Psoas muscle (tissue), 8 donors: ENCODE data around the gene RHOT2. TPM values are rescaled to one million over a fixed set of nuclear protein-coding genes. Genes with fewer than 3 reads are reported as not detected.

ENCODE experiments used
- ATAC-seq, 4 donors: fragments of 200-7000 bp; cut with Tn5 transposase; one replicate each; pipeline ENCODE4 v1.9.1; 2020; ENCODE audit warnings: moderate library complexity in 3 of 4, mild to moderate bottlenecking in 2 of 4
- DNase-seq, 2 donors: peaks; one replicate each; pipeline ENCODE4 v3.0.0-alpha.2; 2020
- H3K27ac ChIP-seq: fragments of 200-600 bp; one replicate; pipeline ENCODE4 v1.8.0; 2022
- H3K27me3 ChIP-seq, 3 donors: fragments of 200-600 bp in 1 of 3; one replicate each; pipeline versions ENCODE4 v1.6.1 to v1.8.0; 2013 to 2022; ENCODE audit warnings: low read length in 2 of 3, mild to moderate bottlenecking in 2 of 3, moderate library complexity in 1 of 3; ENCODE audit not compliant: insufficient read depth in 3 of 3
- H3K36me3 ChIP-seq, 2 donors: fragments of 200-600 bp in 1 of 2; one replicate each; pipeline versions ENCODE4 v1.6.1 to v1.8.0; 2013 to 2022; ENCODE audit warnings: low read depth in 1 of 2, mild to moderate bottlenecking in 1 of 2, moderate library complexity in 1 of 2; ENCODE audit not compliant: insufficient read depth in 1 of 2
- H3K4me1 ChIP-seq: fragments of 200-600 bp; one replicate; pipeline ENCODE4 v1.8.0; 2022
- H3K4me3 ChIP-seq: fragments of 200-600 bp; one replicate; pipeline ENCODE4 v1.8.0; 2022; ENCODE audit warnings: mild to moderate bottlenecking
- H3K9me3 ChIP-seq: fragments of 200-600 bp; one replicate; pipeline ENCODE4 v1.8.0; 2022
- WGBS, 3 donors: extraction: QIAGEN DNeasy Blood & Tissue Kit; methylation state at CpG; one replicate each; pipeline versions ENCODE4 v1.1.6 to v1.1.7; 2013; 5-methylcytosine and 5-hydroxymethylcytosine counted together
- intact Hi-C, 2 donors: fragments of 100-400 bp; cut with DNase I; formaldehyde crosslinking; loops; one replicate each; pipeline versions ENCODE4 v1.11.0 to v1.14.2; 2022
- polyA plus RNA-seq, 3 donors: library from polyadenylated mRNA; stranded (reverse); fragments of 200-250 nt; gene quantifications; one replicate each; pipeline ENCODE4 v1.2.3, GENCODE V29; 2013
- total RNA-seq, 4 donors: library from RNA; stranded (reverse); fragmentation: NEBNext Ultra II Directional in 2 of 4; extraction: Animal tissue kit (Norgen Biotek cat#: 25700) in 2 of 4; gene quantifications; one replicate each; pipeline versions ENCODE4 v1.2.1 to v1.2.4, GENCODE V29; 2021 to 2023
- TF ChIP-seq, protein P1 (sequence below): fragments of 200-600 bp; IDR thresholded peaks from one replicate; pipeline ENCODE4 v1.8.0; 2022; ENCODE audit warnings: antibody characterized with exemption
- donor health status: healthy with polysubstance abuse.
- donor health status: DM: no; HTN: no; CAD: no; lungs with moderate emphysema.
- donor health status: Bipolar disorder and iron deficiency.
- donor health status: healthy.
- donor health status: DM: yes; HTN: yes; CAD: no.
- donor health status: DM: no; HTN: no; CAD: no.
- donor health status: DM: no; HTN: no; CAD: no.
- donor health status: DM: yes; HTN: yes; CAD: no.

Gene RHOT2
- total and polyA plus RNA-seq, 7 donors: 38.8 to 75.8 (median 52.3) TPM

- no peak for DNase-seq
- H3K27me3 ChIP-seq: no peaks in the 10 kb centered on the region
- no peak for ATAC-seq
- peak overlapping the region; percentile 61 for H3K27ac ChIP-seq
- H3K36me3 ChIP-seq: peaks cover 0 to 13% of the 10 kb centered on the region in 2 donors
- peak overlapping the region; percentile 78 for H3K4me3 ChIP-seq
- no peaks in the 10 kb centered on the region for H3K9me3 ChIP-seq
- intact Hi-C loops: no loop called here
- WGBS, 3 donors: 69 to 78% (median 78%) methylated on average over 15 of the region's 15 CpGs
- H3K4me1 ChIP-seq: peaks cover 31% of the 10 kb centered on the region
- TF ChIP-seq, protein P1, sequence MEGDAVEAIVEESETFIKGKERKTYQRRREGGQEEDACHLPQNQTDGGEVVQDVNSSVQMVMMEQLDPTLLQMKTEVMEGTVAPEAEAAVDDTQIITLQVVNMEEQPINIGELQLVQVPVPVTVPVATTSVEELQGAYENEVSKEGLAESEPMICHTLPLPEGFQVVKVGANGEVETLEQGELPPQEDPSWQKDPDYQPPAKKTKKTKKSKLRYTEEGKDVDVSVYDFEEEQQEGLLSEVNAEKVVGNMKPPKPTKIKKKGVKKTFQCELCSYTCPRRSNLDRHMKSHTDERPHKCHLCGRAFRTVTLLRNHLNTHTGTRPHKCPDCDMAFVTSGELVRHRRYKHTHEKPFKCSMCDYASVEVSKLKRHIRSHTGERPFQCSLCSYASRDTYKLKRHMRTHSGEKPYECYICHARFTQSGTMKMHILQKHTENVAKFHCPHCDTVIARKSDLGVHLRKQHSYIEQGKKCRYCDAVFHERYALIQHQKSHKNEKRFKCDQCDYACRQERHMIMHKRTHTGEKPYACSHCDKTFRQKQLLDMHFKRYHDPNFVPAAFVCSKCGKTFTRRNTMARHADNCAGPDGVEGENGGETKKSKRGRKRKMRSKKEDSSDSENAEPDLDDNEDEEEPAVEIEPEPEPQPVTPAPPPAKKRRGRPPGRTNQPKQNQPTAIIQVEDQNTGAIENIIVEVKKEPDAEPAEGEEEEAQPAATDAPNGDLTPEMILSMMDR: no peak
Observed at GRCh38 chr16:638034-638543, 29.8 kb upstream of the RHOT2 start.

DNA sequence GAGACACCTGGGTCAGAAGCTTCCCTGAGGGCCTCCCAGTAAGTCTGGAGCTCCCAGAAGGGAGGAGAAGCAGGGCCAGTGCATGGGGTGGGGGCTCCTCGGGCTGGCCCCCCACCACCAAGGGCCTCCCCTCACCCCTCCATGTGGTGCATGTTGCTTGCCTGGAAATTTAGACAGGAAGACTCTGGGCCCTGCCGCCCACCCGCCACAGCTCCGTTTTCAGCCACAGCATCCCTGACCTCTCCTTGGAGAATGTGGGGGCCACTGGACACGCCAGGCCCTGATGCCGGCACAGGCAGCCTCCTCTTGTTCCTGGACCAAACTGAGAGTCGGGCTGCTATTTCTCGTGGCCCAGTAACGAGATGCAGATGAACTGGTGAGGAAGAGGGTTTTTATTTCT, 29.1 kb upstream of the RHOT2 start:
- Histone ChIP-seq H3K27ac (peak overlapping the region; percentile 27), H3K27me3 (no peaks in the 10 kb centered on the region), H3K4me3 (no peak overlapping the region), H3K4me1 (peaks cover 38% of the 10 kb centered on the region), H3K36me3 (peaks cover 0 to 7% of the 10 kb centered on the region in 2 donors), H3K9me3 (no peaks in the 10 kb centered on the region)
- WGBS, 3 donors: 66 to 80% (median 71%) methylated on average over 7 to 9 of the region's 9 CpGs
- DNase-seq (no peak), ATAC-seq (no peak)
- intact Hi-C loops: loop anchor here in 1 of 2 donors (1.0 kb wide), 1 partner anchor 20 kb away; no protein-coding TSS in a partner anchor
- TF ChIP-seq, protein P1: no peak

DNA sequence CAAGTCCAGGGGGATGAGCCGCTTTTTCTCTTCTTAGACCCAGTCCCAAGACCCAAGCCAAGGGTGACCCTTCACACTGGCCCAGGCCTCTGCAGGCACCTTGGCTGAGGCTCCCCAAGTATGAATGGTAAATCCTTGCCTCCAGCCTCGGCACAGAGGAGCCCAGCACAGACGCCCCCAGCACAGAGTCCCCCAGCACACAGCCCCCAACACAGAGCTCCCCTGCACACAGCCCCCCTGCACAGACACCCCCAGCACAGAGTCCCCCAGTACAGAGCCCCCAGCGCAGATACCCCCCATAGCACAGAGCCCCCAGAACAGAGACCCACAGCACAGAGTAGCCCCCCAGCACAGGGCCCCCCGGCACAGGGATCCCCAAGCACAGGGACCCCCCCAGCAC, 27.3 kb upstream of the RHOT2 start:
- Histone ChIP-seq H3K27ac (peak overlapping the region; percentile 46), H3K4me3 (no peak overlapping the region), H3K9me3 (no peaks in the 10 kb centered on the region), H3K27me3 (no peaks in the 10 kb centered on the region), H3K36me3 (peaks cover 0 to 5% of the 10 kb centered on the region in 2 donors), H3K4me1 (peaks cover 45% of the 10 kb centered on the region)
- 81 to 94% (median 88%) methylated on average over 5 of the region's 5 CpGs for WGBS, 3 donors
- no peak for ATAC-seq
- TF ChIP-seq, protein P1: no peak
- intact Hi-C loops: no loop called here
- DNase-seq: no peak

DNA sequence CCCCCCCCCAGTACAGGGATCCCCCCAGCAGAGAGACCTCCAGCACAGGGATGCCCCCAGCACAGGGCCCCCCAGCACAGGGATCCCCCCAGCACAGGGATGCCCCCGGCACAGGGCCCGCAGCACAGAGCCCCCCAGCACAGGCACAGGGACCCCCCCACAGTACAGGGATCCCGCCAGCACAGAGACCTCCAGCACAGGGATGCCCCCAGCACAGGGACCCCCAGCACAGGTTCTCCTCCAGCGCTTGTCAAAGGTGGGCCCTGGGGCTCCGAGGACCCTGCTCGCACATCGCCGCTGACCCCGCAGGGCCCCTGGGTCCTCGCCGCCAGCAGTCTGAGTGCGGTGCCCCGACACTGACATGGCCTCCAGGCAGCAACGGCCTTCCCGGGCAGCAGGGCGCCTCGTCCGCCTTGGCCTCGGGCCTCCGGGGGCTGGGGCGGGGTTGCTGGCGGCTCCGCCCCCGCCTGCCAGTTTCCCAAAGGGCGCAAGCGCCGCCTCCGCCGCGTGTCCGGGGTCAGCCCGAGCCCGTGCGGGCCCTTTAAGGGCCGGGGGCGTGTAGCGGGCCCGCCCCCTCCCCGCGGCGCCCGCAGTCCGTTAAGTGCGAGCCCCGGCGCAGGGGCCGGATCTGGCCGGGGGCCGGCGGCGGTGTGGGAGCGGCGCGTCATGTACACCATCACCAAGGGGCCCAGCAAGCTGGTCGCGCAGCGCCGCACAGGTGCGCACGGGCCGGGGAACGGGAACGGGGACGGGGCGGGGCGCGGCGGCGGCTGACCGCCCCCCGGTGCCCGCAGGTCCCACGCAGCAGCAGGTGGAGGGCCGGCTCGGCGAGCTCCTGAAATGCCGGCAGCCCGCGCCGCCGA, 26.4 kb upstream of the RHOT2 start, which contains the start of gene MCRIP2:
Gene MCRIP2 (plus strand): TSS at position 503 of the 863 bp plus-strand sequence. CDS start 164 bp downstream, at position 667.
- Histone ChIP-seq H3K27me3 (no peaks in the 10 kb centered on the region), H3K4me3 (peak within 1 kb of the TSS; percentile 88), H3K27ac (peak within 1 kb of the TSS; percentile 92), H3K4me1 (peaks cover 52% of the 10 kb centered on the region), H3K36me3 (peaks cover 0 to 5% of the 10 kb centered on the region in 2 donors), H3K9me3 (no peaks in the 10 kb centered on the region)
- WGBS, 3 donors: 1 to 2% (median 2%) methylated on average over 50 to 81 of the region's 81 CpGs
- intact Hi-C loops: no loop called here
- ATAC-seq (peak; percentile 71 to 73 (median 72)), DNase-seq (peak; percentile 89 to 94)
- TF ChIP-seq, protein P1: no peak
